ENCODE measurements around the gene AOX1.
"Not testable (repeated sequence)": the region's sequence is repeated elsewhere in the genome, so short reads cannot be mapped to it uniquely, and the experiment has no call there.

AOX1 gene

GRCh38 chr2:200664770-200665494 lies 79.1 kb downstream of the AOX1 start:
- DNase-seq (ENCODE audit: extremely low read depth in 1 of 2, low read depth in 1 of 2): no peak

GRCh38 chr2:200665626-200666453 lies 80.0 kb downstream of the AOX1 start:
- no peak for DNase-seq (ENCODE audit: extremely low read depth in 1 of 2, low read depth in 1 of 2)

GRCh38 chr2:200667413-200667812 lies 81.6 kb downstream of the AOX1 start:
- no peak for DNase-seq (ENCODE audit: extremely low read depth in 1 of 2, low read depth in 1 of 2)

- DNase-seq (ENCODE audit: extremely low read depth in 1 of 2, low read depth in 1 of 2): no peak
These were observed 82.7 kb downstream of the AOX1 start for GRCh38 chr2:200668478-200668877.

- DNase-seq (ENCODE audit: extremely low read depth in 1 of 2, low read depth in 1 of 2): no peak
These were observed 83.5 kb downstream of the AOX1 start for GRCh38 chr2:200669308-200669707.

GRCh38 chr2:200670313-200670712 lies 84.5 kb downstream of the AOX1 start:
- no peak for DNase-seq (ENCODE audit: extremely low read depth in 1 of 2, low read depth in 1 of 2)

GRCh38 chr2:200670751-200671150 lies 84.9 kb downstream of the AOX1 start:
- no peak for DNase-seq (ENCODE audit: extremely low read depth in 1 of 2, low read depth in 1 of 2)

GRCh38 chr2:200673191-200673590 lies 87.4 kb downstream of the AOX1 start:
- DNase-seq (ENCODE audit: extremely low read depth in 1 of 2, low read depth in 1 of 2): no peak

GRCh38 chr2:200674837-200675236 lies 89.0 kb downstream of the AOX1 start:
- no peak for DNase-seq (ENCODE audit: extremely low read depth in 1 of 2, low read depth in 1 of 2)

GRCh38 chr2:200677171-200677570 lies 91.4 kb downstream of the AOX1 start:
- no peak for DNase-seq (ENCODE audit: extremely low read depth in 1 of 2, low read depth in 1 of 2)

GRCh38 chr2:200677721-200678532 lies 92.1 kb downstream of the AOX1 start:
- no peak for DNase-seq (ENCODE audit: extremely low read depth in 1 of 2, low read depth in 1 of 2)

GRCh38 chr2:200679127-200679526 lies 93.3 kb downstream of the AOX1 start:
- no peak for DNase-seq (ENCODE audit: extremely low read depth in 1 of 2, low read depth in 1 of 2)

GRCh38 chr2:200679535-200679934 lies 93.7 kb downstream of the AOX1 start:
- no peak for DNase-seq (ENCODE audit: extremely low read depth in 1 of 2, low read depth in 1 of 2)

- DNase-seq (ENCODE audit: extremely low read depth in 1 of 2, low read depth in 1 of 2): no peak
These were observed 95.9 kb downstream of the AOX1 start for GRCh38 chr2:200681697-200682096.

- not testable (repeated sequence) for DNase-seq (ENCODE audit: extremely low read depth in 1 of 2, low read depth in 1 of 2)
These were observed 96.6 kb downstream of the AOX1 start for GRCh38 chr2:200682407-200682806.

GRCh38 chr2:200687922-200688920 lies 102.4 kb downstream of the AOX1 start:
- DNase-seq (ENCODE audit: extremely low read depth in 1 of 2, low read depth in 1 of 2): no peak

- DNase-seq (ENCODE audit: extremely low read depth in 1 of 2, low read depth in 1 of 2): no peak
These were observed 103.3 kb downstream of the AOX1 start for GRCh38 chr2:200689115-200689514.

GRCh38 chr2:200693836-200694470 lies 108.1 kb downstream of the AOX1 start:
- no peak for DNase-seq (ENCODE audit: extremely low read depth in 1 of 2, low read depth in 1 of 2)

- no peak for DNase-seq (ENCODE audit: extremely low read depth in 1 of 2, low read depth in 1 of 2)
These were observed 109.4 kb downstream of the AOX1 start for GRCh38 chr2:200695191-200695590.

GRCh38 chr2:200695601-200696000 lies 109.8 kb downstream of the AOX1 start:
- DNase-seq (ENCODE audit: extremely low read depth in 1 of 2, low read depth in 1 of 2): no peak

Data from activated CD8-positive, alpha-beta memory T cell treated with anti-CD3 and anti-CD28 coated beads for 1 hour (primary cell).